ENCODE data around the gene TADA2A.
"Not testable (repeated sequence)": the region's sequence is repeated elsewhere in the genome, so short reads cannot be mapped to it uniquely, and the experiment has no call there.

Gene TADA2A

DNA sequence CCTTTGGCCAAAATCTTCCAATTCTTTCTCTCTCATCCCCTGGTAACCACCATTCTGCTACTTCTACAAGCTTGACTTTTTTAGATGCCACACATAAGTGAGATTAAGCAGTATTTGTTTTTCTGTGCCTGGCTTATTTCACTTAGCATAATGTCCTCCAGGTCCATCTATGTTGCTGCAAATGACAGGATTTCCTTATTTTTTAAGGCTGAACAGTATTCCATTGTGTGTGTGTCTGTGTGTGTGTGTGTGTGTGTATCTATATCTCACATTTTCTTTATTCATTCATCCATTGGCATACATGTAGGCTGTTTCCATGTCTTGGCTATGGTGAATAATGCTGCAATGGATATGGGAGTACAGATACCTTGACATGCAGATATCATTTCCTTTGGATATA lies 6.2 kb upstream of the TADA2A start:
- no peak for DNase-seq (ENCODE audit: low spot score)

DNA sequence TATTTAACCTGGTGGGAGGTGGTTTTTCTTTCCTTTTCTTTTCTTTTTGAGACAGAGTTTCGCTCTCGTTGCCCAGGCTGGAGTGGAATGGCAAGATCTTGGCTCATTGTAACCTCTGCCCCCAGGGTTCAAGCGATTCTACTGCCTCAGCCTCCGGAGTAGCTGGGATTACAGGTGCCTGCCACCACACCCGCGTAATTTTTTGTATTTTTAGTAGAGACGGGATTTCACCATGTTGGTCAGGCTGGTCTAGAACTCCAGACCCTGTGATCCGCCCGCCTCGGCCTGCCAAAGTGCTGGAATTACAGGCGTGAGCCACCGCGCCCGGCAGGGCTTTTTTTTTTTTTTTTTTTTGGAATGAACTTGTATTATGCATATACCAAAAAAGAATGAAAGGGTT lies 1.2 kb upstream of the TADA2A start:
- DNase-seq (ENCODE audit: low spot score) = not testable (repeated sequence)

DNA sequence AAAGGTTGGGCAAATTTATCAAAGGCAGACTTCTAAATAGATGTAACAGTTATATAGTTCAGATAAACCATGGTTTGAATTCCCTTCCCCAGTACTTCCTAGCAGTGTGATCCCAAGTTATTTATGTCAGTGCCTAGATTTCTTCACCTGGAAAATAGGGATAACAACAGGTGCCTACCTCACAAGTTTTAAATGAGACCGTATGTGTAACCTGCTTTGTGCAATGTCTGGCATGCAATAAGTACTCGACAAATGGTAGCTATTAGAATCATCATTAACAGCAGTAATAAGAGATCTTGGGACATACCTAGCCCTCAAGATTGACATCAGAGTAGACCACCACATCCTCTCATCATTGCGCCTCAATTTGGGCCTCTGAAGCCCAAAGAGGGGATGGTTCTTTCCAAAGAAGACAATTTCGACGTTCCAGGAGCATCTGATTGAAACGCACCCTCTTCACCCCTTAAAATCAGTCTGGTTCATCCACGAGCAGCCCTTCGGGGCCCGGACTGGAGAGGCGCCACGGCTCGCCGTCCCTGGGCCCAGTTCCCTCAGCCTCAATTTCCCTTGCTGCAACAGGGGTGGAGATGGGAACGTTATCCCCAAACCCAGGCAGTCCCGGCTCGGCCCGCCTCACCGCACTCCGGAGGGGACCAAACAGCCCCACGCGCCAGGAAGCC lies 591 bp upstream of the TADA2A start:
- no peak for DNase-seq (ENCODE audit: low spot score)

DNA sequence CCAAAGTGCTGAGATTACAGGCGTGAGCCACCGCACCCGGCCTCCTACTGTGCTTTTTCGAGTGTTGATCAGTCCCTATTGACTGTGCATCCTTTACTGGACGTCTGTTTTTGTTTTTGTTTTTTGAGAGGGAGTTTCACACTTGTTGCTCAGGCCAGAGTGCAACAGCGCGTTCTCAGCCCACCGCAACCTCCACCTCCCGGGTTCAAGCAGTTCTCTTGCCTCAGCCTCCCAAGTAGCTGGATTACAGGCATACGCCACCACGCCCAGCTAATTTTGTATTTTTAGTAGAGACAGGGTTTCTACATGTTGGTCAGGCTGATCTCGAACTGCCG lies 1.4 kb downstream of the TADA2A start:
- not testable (repeated sequence) for DNase-seq (ENCODE audit: low spot score)

DNA sequence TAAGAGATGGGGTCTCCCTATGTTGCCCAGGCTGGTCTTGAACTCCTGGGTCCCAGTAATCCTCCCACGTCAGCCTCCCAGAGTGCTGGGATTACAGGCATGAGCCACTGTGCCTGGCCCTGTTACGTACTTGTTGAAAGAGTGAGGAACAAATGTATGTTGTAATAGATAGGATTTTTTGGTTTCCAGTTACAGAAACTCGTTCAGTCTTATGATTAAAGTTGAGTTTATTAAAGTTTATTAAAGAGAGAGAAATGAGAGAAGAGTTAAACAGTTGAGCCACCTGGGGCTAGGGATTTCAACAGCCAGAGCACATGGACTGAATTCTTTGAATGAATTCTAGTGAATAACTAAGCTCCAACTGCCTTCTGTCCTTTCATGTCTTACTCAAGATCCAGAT lies 3.7 kb downstream of the TADA2A start:
- DNase-seq (ENCODE audit: low spot score) = no peak

DNA sequence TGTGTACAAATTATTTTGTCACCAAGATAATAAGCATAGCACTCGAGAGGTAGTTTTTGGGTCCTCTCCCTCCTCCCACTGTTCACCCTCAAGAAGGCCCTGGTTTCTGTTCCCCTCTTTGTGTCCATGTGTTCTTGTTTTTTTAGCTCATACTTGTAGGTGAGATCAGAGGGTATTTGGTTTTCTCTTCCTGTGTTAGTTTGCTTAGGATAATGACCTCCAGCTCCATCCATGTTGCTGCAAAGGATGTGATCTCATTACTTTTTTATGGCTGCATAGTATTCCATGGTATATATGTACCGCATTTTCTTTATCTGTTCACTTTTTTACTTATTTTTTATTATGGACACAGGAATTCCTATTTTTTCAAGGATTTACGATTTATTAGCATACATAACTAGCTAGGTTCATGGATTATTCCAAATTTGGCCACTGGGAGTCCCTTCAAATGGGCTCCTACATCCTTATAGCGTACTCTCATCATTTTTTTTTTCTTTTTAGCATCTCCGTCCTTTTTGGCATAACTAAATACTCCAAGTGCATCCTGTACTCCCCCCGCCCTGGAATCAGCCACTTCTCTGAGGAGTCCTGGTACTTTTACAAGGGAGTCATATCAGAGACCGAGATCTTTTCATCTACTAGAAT lies 7.3 kb downstream of the TADA2A start:
- DNase-seq (ENCODE audit: low spot score) = no peak

DNA sequence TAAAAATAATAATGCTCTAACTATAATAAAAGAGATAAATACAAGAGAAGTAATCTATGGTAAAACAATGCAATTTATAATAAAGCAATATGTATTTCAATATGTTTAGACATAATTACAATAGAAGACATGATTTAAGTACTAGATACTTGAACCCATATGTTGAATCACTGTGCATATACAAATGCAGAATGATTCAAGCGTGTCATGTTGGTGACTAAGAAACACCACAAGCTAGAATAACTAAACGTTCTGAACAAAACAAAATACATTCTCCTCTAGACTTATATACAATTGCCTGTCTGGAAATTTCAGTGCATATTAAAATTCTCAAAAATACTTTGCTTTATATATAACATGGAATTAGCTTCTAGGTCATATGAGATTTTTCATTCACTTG lies 11.2 kb downstream of the TADA2A start:
- DNase-seq (ENCODE audit: low spot score) = no peak

DNA sequence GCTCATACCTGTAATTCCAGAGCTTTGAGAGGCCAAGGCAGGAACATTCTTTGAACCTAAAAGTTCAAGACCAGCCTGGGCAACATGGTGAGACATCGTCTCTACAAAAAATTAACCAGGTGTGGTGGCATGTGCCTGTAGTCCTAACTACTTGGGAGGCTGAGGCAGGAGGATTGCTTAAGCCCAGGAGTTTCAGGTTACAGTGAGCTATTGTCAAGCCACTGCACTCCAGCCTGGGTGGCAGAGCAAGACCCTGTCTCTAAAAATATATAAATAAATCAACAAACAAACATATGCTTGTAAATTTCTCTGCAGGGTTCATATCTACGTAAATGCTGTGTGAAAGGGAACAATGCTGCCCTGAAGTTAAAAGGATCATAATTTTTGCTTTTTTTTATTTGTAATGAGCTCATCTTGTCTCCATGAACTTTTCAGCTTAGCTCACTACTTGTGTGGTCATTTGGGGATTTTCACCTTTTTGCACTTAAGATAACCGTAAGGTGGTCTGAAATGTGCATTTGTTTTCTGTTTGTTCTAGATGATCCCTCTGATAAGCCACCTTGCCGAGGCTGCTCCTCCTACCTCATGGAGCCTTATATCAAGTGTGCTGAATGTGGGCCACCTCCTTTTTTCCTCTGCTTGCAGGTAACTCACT lies 16.4 kb downstream of the TADA2A start:
- DNase-seq (ENCODE audit: low spot score) = no peak

DNA sequence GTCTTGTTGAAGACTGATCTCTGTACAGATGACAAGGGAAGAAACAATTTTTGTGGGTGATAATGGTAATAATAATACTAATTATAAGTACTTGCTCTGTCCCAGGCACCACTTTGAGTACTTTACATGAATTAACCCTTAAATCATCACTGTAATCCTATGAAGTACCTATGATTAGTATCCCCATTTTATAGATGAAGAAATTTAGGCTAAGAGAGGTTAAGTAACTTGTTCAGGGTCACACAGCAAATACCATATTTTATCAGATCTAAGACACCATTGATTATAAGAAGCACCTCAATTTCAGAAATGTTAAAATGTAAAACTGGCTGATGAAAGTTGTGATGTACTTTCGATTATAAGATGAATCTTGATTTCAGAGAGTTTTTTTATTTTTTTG lies 18.6 kb downstream of the TADA2A start:
- no peak for DNase-seq (ENCODE audit: low spot score)

DNA sequence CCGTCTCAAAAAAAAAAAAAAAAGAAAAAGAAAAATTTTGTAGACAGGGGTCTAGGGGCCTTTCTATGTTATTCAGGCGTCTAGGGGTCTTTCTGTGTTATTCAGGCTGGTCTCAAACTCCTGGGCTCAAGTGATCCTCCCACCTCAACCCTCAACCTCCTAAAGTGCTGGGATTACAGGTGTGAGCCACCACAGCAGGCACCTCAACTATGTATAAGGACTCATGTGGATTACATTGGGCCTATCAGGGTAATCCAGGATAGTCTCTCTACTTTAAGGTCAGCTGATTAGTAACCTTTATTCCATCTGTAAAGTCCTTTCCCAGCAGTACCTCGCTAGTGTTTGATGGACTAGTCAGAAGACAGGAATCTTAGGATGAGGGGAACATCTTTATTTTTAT lies 22.4 kb downstream of the TADA2A start:
- no peak for DNase-seq (ENCODE audit: low spot score)

DNA sequence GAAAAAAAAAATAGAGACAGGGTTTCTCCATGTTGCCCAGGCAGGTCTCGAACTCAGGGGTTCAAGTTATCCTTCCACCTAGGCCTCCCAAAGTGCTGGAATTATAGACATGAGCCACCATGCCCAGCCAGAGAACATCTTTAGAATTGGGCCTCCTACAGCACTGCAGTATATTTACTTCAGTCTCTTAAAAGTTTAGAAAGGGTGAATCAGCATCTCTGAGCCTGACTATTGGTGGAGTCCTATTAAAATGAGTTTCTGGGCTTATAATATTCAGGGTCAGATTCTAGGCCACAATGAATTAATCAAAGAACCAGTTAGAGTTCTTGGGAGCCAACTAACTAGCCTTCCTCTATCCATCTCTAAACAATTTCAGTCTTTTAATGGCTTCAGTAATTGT lies 22.8 kb downstream of the TADA2A start:
- DNase-seq (ENCODE audit: low spot score) = no peak

DNA sequence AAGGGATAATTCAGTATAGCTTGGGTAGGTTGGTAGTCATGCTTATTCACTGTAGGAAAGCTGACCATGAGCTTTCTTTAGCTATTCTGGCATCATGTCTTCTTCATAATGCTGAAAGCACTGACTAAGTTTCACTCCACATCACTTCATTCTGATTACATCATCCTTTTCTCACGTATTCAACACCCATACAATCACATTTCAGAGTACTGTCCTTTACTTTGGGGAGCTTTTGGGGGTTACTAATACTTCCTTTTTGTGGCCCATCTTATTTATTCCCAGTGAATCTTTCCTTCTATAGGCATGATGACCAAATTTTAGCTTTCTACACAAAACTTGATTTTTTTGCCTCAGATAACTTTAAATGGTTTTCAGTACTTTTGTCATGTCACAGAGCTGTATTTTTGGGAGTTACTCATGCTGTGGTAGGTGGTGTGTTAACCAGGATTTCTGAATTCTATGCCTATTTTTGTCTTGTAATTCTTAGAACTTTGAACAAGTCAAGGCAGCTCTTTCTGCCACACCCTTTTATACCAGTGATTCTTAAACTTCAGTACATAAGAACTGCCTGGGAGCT lies 23.5 kb downstream of the TADA2A start:
- peak; percentile 3 for DNase-seq (ENCODE audit: low spot score)

DNA sequence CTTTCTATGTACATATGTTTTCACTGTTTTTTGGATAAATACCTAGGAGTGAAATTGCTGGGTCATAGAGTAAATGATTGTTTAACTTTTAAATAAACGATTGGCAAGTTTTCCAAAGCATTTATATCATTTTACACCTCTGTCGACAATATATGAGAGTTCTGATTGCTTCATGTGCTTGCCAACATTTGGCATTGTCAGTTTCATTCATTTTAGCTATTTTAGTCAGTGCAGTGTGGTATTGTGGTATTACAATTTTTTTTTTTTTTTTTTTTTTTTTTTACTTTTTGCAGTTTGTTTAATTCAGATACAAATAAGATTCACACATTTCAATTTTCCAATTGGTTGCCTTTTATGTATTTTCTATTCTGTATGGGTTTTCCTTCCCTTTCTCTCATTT lies 26.0 kb downstream of the TADA2A start:
- DNase-seq (ENCODE audit: low spot score) = no peak

DNA sequence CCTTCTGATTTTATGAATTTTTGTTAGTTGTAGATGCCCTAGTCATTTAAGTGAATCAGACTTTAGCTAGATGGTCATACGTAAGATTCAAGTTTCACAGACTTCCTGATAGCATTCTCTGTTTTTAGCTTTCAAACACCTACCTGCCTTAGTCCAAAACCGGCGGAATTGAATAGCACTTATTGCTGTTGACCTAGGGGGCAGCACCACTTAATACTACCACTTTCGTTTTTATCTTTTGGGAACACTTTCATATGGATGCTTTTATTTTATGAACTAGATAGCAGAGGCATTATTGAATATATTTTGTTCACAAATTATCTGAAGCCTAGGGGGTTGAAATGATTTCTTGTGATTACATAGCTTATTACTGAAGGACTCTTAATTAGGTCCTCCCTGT lies 31.5 kb downstream of the TADA2A start:
- no peak for DNase-seq (ENCODE audit: low spot score)

DNA sequence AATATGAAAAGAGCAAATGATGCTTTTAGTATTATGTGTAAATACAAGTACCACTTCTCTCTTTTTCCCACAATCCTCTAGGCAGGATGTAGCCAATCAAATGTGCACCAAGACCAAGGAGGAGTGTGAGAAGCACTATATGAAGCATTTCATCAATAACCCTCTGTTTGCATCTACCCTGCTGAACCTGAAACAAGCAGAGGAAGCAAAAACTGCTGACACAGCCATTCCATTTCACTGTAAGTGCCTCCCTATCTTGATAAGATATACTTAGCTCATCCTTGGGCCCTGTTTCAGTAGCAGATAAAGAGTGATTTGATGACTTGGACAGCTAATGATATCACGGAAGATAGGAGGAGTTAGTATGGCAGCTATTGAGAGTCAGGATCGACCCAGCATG lies 33.7 kb downstream of the TADA2A start:
- DNase-seq (ENCODE audit: low spot score) = no peak

DNA sequence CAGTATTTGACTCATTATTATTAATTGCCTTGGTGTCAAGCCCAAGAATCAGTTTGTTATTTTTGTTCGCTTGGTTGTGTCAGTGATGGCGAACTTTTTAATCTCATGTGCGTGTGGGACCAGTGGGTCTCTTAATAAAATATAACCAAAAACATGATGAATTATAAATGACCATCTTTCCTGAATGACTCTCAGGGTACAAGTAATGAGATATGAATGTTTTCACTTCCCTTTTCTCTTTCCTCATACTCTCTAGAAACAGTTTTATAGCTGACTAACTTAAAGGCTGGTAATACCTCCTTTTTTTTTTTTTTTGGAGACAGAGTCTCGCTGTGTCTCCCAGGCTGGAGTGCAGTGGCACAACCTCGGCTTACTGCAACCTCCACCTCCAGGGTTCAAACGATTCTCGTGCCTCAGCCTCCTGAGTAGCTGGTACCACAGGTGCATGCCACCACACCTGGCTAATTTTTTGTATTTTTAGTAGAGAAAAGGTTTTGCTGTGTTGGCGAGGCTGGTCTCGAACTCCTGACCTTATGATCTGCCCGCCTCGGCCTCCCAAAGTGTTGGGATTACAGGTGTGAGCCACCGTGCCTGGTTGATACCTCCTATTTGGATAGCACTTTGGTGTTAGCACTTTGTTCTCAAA lies 34.8 kb downstream of the TADA2A start:
- DNase-seq (ENCODE audit: low spot score) = not testable (repeated sequence)

DNA sequence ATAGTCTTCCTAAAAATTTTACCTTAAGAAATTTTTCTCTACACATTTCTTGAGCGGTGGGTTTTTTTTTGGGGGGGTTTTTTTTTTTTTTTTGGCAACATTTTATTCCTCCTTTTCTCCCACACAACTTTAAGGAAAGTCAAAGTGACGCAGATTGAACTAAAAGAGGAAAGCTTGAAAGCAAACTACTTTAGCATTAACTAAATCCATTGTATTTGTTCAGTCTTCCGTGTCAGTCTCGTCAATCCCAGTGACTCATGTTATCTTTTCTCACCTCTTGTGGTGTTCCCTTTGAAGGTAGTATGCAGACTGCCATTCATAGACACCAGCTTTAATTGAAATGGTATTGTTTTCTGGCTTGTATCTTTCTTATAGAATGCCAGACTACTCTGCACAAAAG lies 39.3 kb downstream of the TADA2A start:
- no peak for DNase-seq (ENCODE audit: low spot score)

DNA sequence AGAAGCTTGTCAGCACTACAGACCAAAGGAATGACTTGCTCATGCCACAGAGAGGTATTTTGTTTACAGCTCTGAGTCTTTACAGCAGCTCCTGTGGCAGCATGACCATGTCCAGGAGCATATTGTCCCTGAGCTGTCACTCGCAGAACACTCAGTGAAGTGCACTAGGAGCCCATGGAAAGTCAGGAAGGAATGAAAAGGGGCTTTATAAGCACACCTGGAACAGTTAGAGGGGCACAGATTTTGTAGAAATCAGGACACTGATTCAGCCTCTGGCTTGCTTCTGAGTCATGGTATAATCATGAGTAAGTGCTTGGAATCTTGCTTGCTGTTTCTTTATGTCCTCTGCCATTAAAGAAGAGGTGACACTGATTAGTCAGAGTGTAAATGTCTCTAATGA lies 41.0 kb downstream of the TADA2A start:
- DNase-seq (ENCODE audit: low spot score) = no peak

DNA sequence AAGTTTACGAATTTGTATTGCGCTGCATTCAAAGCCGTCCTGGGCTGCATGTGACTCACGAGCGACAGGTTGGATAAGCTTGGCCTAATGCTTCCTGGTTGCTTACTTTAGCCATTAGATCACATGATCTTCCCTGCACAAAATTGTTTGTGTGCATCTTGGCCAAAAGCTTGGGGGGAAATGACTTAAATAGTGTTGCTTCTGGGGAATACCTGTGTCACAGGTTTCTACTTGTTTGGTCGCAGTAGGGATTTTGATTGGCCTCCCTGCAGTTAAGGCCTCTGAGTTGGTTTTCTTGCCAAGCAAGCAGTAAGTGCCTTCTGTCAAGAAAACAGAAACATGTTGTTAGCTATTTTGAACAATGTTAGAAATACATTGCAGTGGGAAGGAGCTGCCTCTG lies 43.4 kb downstream of the TADA2A start:
- DNase-seq (ENCODE audit: low spot score) = no peak

DNA sequence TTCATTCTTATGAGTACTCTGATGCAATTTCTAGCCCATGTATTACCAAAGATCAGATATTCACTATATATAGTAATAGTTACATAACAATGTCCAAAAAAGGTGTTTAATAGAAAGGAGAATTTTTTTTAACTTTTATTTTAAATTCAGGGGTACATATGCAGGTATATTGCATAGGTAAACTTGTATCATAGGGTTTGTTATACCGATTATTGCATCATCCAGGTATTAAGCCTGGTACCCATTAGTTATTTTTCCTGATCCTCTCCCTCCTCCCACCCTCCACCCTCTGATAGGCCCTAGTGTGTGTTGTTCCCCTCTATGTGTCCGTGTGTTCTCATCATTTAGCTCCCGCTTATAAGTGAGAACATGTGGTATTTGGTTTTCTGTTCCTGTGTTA lies 51.1 kb downstream of the TADA2A start:
- not testable (repeated sequence) for DNase-seq (ENCODE audit: low spot score)

DNA sequence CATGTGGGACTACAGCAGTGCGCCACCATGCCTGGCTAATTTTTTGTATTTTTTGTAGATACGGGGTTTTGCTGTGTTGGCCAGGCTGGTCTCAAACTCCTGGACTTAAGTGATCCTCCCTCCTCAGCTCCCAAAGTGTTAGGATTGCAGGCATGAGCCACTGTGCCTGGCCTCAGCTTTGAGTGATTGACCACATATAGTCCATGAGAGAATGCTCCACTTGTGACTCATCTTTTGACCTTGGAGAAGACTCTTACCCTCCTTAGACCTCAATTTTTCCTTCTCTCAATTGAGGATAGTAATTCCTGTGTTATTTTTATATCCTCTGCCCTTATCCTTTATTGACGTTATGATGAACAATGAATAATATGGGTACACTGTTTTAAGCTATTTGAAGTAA lies 52.1 kb downstream of the TADA2A start:
- no peak for DNase-seq (ENCODE audit: low spot score)

DNA sequence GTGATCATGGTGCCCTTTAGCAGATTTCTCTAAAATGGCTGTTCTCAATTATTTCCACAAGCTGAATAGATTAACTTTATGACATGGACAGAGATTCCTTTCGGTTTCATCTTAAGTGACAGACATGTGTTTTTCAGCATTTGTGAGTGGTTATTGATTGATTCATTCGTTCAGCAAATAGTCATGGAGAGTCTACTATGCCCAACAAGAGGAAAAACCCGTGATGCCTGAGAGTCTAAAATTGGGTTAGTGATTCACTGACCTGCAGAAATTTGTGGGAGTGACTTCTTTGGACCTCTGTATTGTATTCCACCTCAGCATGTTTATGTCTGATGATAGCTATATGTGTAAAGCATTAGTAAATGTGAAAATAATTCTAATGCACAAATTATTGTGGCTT lies 55.0 kb downstream of the TADA2A start:
- no peak for DNase-seq (ENCODE audit: low spot score)

DNA sequence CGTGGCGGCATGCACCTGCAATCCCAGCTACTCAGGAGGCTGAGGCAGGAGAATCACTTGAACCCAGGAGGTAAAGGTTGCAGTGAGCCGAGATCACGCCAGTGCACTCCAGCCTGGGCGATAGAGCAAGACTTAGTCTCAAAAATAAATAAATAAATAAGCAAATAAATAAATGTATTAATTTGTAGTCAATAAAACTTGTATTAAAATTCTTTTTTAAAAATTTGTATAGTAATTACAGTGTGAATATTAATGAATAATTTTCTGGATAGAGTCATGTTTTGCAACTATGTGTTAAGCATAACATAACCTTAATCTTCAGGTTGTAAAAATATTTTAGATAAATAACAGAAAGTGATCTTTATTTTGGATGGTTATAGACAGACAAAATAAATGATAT lies 55.8 kb downstream of the TADA2A start:
- DNase-seq (ENCODE audit: low spot score) = no peak

All from CD4-positive, alpha-beta T cell treated with Interleukin-15 for 4 hours (primary cell).